Measurements from ENCODE around the gene TEDC2.

Gene TEDC2

GRCh38 chr16:2484898-2485508 lies 25.1 kb downstream of the TEDC2 start:
- Histone ChIP-seq H3K4me3 (ENCODE audit: low read depth, low read length) (no peak overlapping the region), H3K27ac (no peak overlapping the region), H3K9me3 (ENCODE audit: severe bottlenecking) (no peaks in the 10 kb centered on the region), H3K27me3 (ENCODE audit: insufficient read depth, low read depth, severe bottlenecking) (no peaks in the 10 kb centered on the region), H3K36me3 (peaks cover 3% of the 10 kb centered on the region)
- no peak for DNase-seq
- TF ChIP-seq CTCF (IDR thresholded peaks at IDR 0.05; ENCODE audit: low read depth, low read length): no peak

GRCh38 chr16:2485811-2486507 lies 26.1 kb downstream of the TEDC2 start:
- Histone ChIP-seq H3K4me3 (ENCODE audit: low read depth, low read length) (no peak overlapping the region), H3K27me3 (ENCODE audit: insufficient read depth, low read depth, severe bottlenecking) (no peaks in the 10 kb centered on the region), H3K27ac (no peak overlapping the region), H3K9me3 (ENCODE audit: severe bottlenecking) (no peaks in the 10 kb centered on the region), H3K36me3 (peaks cover 8% of the 10 kb centered on the region)
- no peak for TF ChIP-seq CTCF (IDR thresholded peaks at IDR 0.05; ENCODE audit: low read depth, low read length)
- no peak for DNase-seq

GRCh38 chr16:2486645-2487516 lies 27.0 kb downstream of the TEDC2 start:
- no peaks in the 10 kb centered on the region for H3K27me3 ChIP-seq (ENCODE audit: insufficient read depth, low read depth, severe bottlenecking)
- H3K36me3 ChIP-seq: peaks cover 8% of the 10 kb centered on the region
- no peak overlapping the region for H3K4me3 ChIP-seq (ENCODE audit: low read depth, low read length)
- H3K27ac ChIP-seq: no peak overlapping the region
- H3K9me3 ChIP-seq (ENCODE audit: severe bottlenecking): no peaks in the 10 kb centered on the region
- no peak for TF ChIP-seq CTCF (IDR thresholded peaks at IDR 0.05; ENCODE audit: low read depth, low read length)
- DNase-seq: no peak

- Histone ChIP-seq H3K9me3 (ENCODE audit: severe bottlenecking) (no peaks in the 10 kb centered on the region), H3K36me3 (peaks cover 8% of the 10 kb centered on the region), H3K27ac (no peak overlapping the region), H3K4me3 (ENCODE audit: low read depth, low read length) (no peak overlapping the region), H3K27me3 (ENCODE audit: insufficient read depth, low read depth, severe bottlenecking) (no peaks in the 10 kb centered on the region)
- DNase-seq: no peak
- TF ChIP-seq CTCF (IDR thresholded peaks at IDR 0.05; ENCODE audit: low read depth, low read length): no peak
These were observed 27.6 kb downstream of the TEDC2 start for GRCh38 chr16:2487517-2487842.

- TF ChIP-seq CTCF (IDR thresholded peaks at IDR 0.05; ENCODE audit: low read depth, low read length): no peak
These were observed 28.1 kb downstream of the TEDC2 start for GRCh38 chr16:2487903-2488531.

More at GRCh38 chr16:2487903-2488531, 28.1 kb downstream of the TEDC2 start:
- Histone ChIP-seq H3K27me3 (ENCODE audit: insufficient read depth, low read depth, severe bottlenecking) (no peaks in the 10 kb centered on the region), H3K4me3 (ENCODE audit: low read depth, low read length) (no peak overlapping the region), H3K27ac (no peak overlapping the region), H3K9me3 (ENCODE audit: severe bottlenecking) (no peaks in the 10 kb centered on the region), H3K36me3 (peaks cover 8% of the 10 kb centered on the region)
- no peak for DNase-seq

Measured in WERI-Rb-1 (cell line).